Measurements from ENCODE around the gene CNKSR2. TPM values are rescaled to one million over a fixed set of nuclear protein-coding genes. Genes with fewer than 3 reads are reported as not detected.

Gene CNKSR2
- total and polyA plus RNA-seq, 2 of the 13 experiments (the other 11 are each of a cell fraction or from before 2014, with no cell fraction given), result not detected

- Histone ChIP-seq H3K27ac (ENCODE audit: extremely low read length, insufficient read depth, low read length) (no peak overlapping the region), H3K4me3 (replicated peaks in 1 of 3; ENCODE audit: insufficient read depth in 1 of 3, low read depth in 2 of 3, low read length in 3 of 3) (no peak overlapping the region), H3K36me3 (replicated peaks in 1 of 2; ENCODE audit: control insufficient read depth in 1 of 2, insufficient read depth in 2 of 2, low read length in 2 of 2) (no peaks in the 10 kb centered on the region), H3K9ac (ENCODE audit: insufficient read depth, low read depth, low read length) (no peak overlapping the region), H2AFZ (ENCODE audit: low read length) (no peak overlapping the region), H4K20me1 (ENCODE audit: insufficient read depth, low read length) (no peaks in the 10 kb centered on the region), H3K4me1 (ENCODE audit: insufficient read depth, low read length) (peaks cover 5% of the 10 kb centered on the region; the same call in 1 of the 2 replicates), H3K79me2 (ENCODE audit: insufficient read depth, low read length) (no peaks in the 10 kb centered on the region), H3K4me2 (ENCODE audit: low read depth, low read length) (no peak overlapping the region), H3K27me3 (ENCODE audit: control insufficient read depth in 1 of 2, insufficient read depth in 2 of 2, low read length in 2 of 2) (no peaks in the 10 kb centered on the region), H3K9me3 (ENCODE audit: low read length) (no peaks in the 10 kb centered on the region)
- CTCF ChIA-PET (ENCODE audit: low intra/inter-chr PET ratio, low total read pairs), result no interaction called here
- WGBS (ENCODE audit: low lambda C conversion rate), result 0% methylated on average over 1 of the region's 1 CpG
- BruUV-seq (replicated peaks), result no TSS peak
- no peak for FAIRE-seq
- TF ChIP-seq MIER3 (CRISPR knock-in tag; IDR thresholded peaks at IDR 0.05; ENCODE audit: borderline replicate concordance), result no peak
- TF ChIP-seq TBX3 (IDR thresholded peaks at IDR 0.05; ENCODE audit: borderline replicate concordance), result no peak
- no peak for TF ChIP-seq CHD2 (IDR thresholded peaks at IDR 0.05; ENCODE audit: low read depth, low read length)
- TF ChIP-seq GPN1 (CRISPR knock-in tag; IDR thresholded peaks at IDR 0.05; ENCODE audit: borderline replicate concordance), result no peak
- TF ChIP-seq ZNF615 (CRISPR knock-in tag; IDR thresholded peaks at IDR 0.05; ENCODE audit: borderline replicate concordance), result no peak
- TF ChIP-seq ZNF639 (CRISPR knock-in tag; conservative IDR thresholded peaks at IDR 0.05), result no peak
- TF ChIP-seq CCAR2 (optimal IDR thresholded peaks at IDR 0.05; ENCODE audit: low read depth, low read length), result no peak
- no peak for TF ChIP-seq MLX (CRISPR knock-in tag; IDR thresholded peaks at IDR 0.05)
- intact Hi-C loops (cut with micrococcal nuclease; ENCODE audit: unreplicated experiment) (loop anchor here (10.0 kb wide), 1 partner anchor 88 kb away; no protein-coding TSS in a partner anchor), in situ Hi-C loops (cut with HindIII; ENCODE audit: extremely low pct_ligation_motif_present, low pct_unique_long_range_greater_than_20kb) (no loop called here)
- POLR2A ChIA-PET, result no interaction called here
- no peak for ATAC-seq
- no peak for DNase-seq (ENCODE audit: low spot score)
Observed at GRCh38 chrX:21616386-21616785, 242.2 kb downstream of the CNKSR2 start.

Measured in HepG2 (cell line).